Measurements from ENCODE around the gene NXPE4. TPM values are rescaled to one million over a fixed set of nuclear protein-coding genes. Genes with fewer than 3 reads are reported as not detected.

Gene NXPE4
- total RNA-seq, 1 experiment from 2014 or later: not detected

DNA sequence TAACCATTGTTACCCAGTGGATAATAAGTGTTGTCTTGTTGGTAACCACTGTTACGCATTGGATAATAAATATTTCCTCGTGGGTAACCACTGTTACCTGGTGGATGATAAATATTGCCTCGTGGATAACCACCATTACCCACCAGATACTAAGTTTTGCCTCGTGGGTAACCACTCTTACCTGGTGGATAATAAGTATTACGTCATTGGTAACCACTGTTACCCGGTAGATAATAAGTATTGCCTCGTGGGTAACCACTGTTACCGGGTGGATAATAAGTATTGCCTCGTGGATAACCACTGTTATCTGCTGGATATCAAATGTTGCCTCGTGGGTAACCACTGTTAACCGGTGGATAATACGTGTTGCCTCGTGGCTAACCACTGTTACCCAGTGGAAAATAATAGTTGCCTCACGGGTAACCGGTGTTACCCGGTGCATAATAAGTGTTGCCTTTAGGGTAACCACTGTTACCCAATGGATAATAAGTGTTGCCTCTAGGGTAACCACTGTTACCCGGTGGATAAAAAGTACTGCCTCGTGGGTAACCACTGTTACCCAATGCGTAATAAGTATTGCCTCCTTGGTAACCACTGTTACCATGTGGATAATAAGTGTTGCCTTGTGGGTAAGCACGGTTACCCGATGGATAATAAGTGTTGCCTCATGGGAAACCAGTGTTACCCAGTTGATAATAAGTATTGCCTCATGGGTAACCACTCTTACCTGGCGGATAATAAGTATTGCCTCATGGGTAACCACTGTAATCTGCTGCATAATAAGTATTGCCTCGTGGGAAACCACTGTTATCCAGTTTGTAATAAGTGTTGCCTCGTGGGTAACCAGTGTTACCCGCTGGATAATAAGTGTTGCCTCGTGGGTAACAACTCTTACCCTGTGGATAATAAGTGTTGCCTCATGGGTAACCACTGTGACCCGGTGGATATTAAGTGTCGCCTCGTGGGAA, 21.9 kb upstream of the NXPE4 start:
- no peak overlapping the region for H3K27ac Mint-ChIP-seq
- Histone ChIP-seq H3K79me1 (ENCODE audit: insufficient read depth, low read depth, low read length, poor library complexity, severe bottlenecking) (no peaks in the 10 kb centered on the region), H2AFZ (ENCODE audit: low read length) (no peak overlapping the region), H3K4ac (ENCODE audit: low read depth, low read length) (no peak overlapping the region), H3K79me2 (ENCODE audit: insufficient read depth, low read length) (no peaks in the 10 kb centered on the region), H3K14ac (ENCODE audit: insufficient read depth, low read length) (no peak overlapping the region), H3K4me2 (ENCODE audit: insufficient read depth, insufficient read length, low read length) (no peak overlapping the region), H3K23me2 (ENCODE audit: insufficient read length, low read depth, low read length, poor library complexity, severe bottlenecking) (no peaks in the 10 kb centered on the region), H4K91ac (ENCODE audit: insufficient read length, low read depth, low read length) (no peak overlapping the region), H3K27ac (ENCODE audit: insufficient read length, low read depth, low read length) (no peak overlapping the region), H3T11ph (ENCODE audit: low read length) (no peak overlapping the region), H4K20me1 (ENCODE audit: control insufficient read depth, insufficient read depth, insufficient read length) (no peaks in the 10 kb centered on the region), H3K9me3 (ENCODE audit: control insufficient read depth, low read depth, low read length) (peaks cover 34% of the 10 kb centered on the region), H2BK15ac (ENCODE audit: low read depth, low read length) (no peak overlapping the region), H2BK20ac (ENCODE audit: low read depth, low read length, poor library complexity, severe bottlenecking) (no peak overlapping the region), H2AK5ac (ENCODE audit: insufficient read length, low read length) (no peak overlapping the region), H2BK5ac (ENCODE audit: insufficient read length, low read length) (no peak overlapping the region), H3K56ac (ENCODE audit: insufficient read length, low read depth, low read length) (no peak overlapping the region), H3K27me3 (ENCODE audit: insufficient read depth, low read length) (no peaks in the 10 kb centered on the region), H4K5ac (ENCODE audit: insufficient read length, low read depth, low read length) (no peak overlapping the region), H2BK120ac (ENCODE audit: low read depth, low read length, poor library complexity, severe bottlenecking) (no peak overlapping the region), H3K9ac (ENCODE audit: extremely low read depth, insufficient read length, low read length) (no peak overlapping the region), H4K8ac (replicated peaks; ENCODE audit: insufficient read length, low read depth, low read length) (no peak overlapping the region), H3K23ac (ENCODE audit: insufficient read length, low read depth, low read length) (no peak overlapping the region), H3K4me1 (ENCODE audit: insufficient read depth, low read length) (no peaks in the 10 kb centered on the region), H3K18ac (ENCODE audit: insufficient read length, low read depth, low read length) (no peak overlapping the region), H2BK12ac (ENCODE audit: insufficient read length, low read depth, low read length) (no peak overlapping the region)
- H3K4me1 Mint-ChIP-seq: no peaks in the 10 kb centered on the region
- peaks cover 0 to 3% (median 3%) of the 10 kb centered on the region in 3 experiments; a peak in 3 of 7 replicates for H3K36me3 Mint-ChIP-seq (ENCODE audit: insufficient read depth in 1 of 3, low read depth in 3 of 3)
- no peak overlapping the region for H3K4me3 Mint-ChIP-seq
- TF ChIP-seq, protein P1, sequence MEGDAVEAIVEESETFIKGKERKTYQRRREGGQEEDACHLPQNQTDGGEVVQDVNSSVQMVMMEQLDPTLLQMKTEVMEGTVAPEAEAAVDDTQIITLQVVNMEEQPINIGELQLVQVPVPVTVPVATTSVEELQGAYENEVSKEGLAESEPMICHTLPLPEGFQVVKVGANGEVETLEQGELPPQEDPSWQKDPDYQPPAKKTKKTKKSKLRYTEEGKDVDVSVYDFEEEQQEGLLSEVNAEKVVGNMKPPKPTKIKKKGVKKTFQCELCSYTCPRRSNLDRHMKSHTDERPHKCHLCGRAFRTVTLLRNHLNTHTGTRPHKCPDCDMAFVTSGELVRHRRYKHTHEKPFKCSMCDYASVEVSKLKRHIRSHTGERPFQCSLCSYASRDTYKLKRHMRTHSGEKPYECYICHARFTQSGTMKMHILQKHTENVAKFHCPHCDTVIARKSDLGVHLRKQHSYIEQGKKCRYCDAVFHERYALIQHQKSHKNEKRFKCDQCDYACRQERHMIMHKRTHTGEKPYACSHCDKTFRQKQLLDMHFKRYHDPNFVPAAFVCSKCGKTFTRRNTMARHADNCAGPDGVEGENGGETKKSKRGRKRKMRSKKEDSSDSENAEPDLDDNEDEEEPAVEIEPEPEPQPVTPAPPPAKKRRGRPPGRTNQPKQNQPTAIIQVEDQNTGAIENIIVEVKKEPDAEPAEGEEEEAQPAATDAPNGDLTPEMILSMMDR (conservative IDR thresholded peaks at IDR 0.05): no peak
- no peaks in the 10 kb centered on the region for H3K27me3 Mint-ChIP-seq (ENCODE audit: low read depth)
- no peak for DNase-seq
- no CpG with 5 or more reads among the region's 29 CpGs for WGBS (ENCODE audit: extremely low coverage, insufficient read length, low lambda C conversion rate)
- peaks cover 41 to 43% of the 10 kb centered on the region in 2 experiments for H3K9me3 Mint-ChIP-seq
